Activated CD4-positive, alpha-beta T cell treated with anti-CD3 and anti-CD28 coated beads, Interleukin-2, amount 10 ng/mL, durations not matched to agents 24 days and 14 days (primary cell): ENCODE data around the gene CLDN15. TPM values are rescaled to one million over a fixed set of nuclear protein-coding genes. Genes with fewer than 3 reads are reported as not detected.

Experiments used
- DNase-seq: peaks from one replicate; pipeline ENCODE4 v3.0.0; 2022
- H3K27ac Mint-ChIP-seq: one replicate; pipeline ENCODE4 v1.8.0; 2022; ENCODE audit warnings: mild to moderate bottlenecking, mixed read lengths
- H3K27me3 Mint-ChIP-seq: one replicate; pipeline ENCODE4 v1.8.0; 2022; ENCODE audit warnings: mixed read lengths
- H3K36me3 Mint-ChIP-seq: one replicate; pipeline ENCODE4 v1.8.0; 2022; ENCODE audit warnings: low read depth, mild to moderate bottlenecking, mixed read lengths
- H3K4me1 Mint-ChIP-seq: one replicate; pipeline ENCODE4 v1.8.0; 2021; ENCODE audit warnings: mixed read lengths
- H3K4me3 Mint-ChIP-seq: one replicate; pipeline ENCODE4 v1.8.0; 2022; ENCODE audit warnings: mild to moderate bottlenecking, moderate library complexity, mixed read lengths
- H3K9me3 Mint-ChIP-seq: one replicate; pipeline ENCODE4 v1.8.0; 2021; ENCODE audit warnings: mixed read lengths
- intact Hi-C: fragments of 100-400 bp; cut with micrococcal nuclease; formaldehyde crosslinking; loops from one replicate; pipeline ENCODE4 v1.15.1; 2023
- total RNA-seq: library from RNA; stranded (reverse); gene quantifications from 2 replicates; pipeline ENCODE4 v1.2.3, GENCODE V29; 2022

The CLDN15 gene
- total RNA-seq, 1 donor from 2014 or later: 19.6 TPM

GRCh38 chr7:101220295-101220694, 17.3 kb downstream of the CLDN15 start:
- Mint-ChIP-seq H3K4me1 (peaks cover 35% of the 10 kb centered on the region), H3K27ac (peak overlapping the region; percentile 34), H3K4me3 (no peak overlapping the region), H3K27me3 (no peaks in the 10 kb centered on the region), H3K36me3 (peaks cover 47% of the 10 kb centered on the region), H3K9me3 (no peaks in the 10 kb centered on the region)
- no peak for DNase-seq
- intact Hi-C loops: no loop called here

GRCh38 chr7:101218236-101219125, 19.1 kb downstream of the CLDN15 start:
- H3K4me3 Mint-ChIP-seq: peak overlapping the region; percentile 99

GRCh38 chr7:101217388-101218235, 20.0 kb downstream of the CLDN15 start, which contains the start of the genes PLOD3 and ZNHIT1:
Gene PLOD3, minus strand, starts transcription at chr7:101217581. Its CDS starts 307 bp downstream, at chr7:101217274.
Gene ZNHIT1, plus strand, starts transcription at chr7:101218165. Its CDS starts 31 bp downstream, at chr7:101218196.
- peak within 1 kb of the TSS; percentile 99 for H3K4me3 Mint-ChIP-seq
- peaks cover 37% of the 10 kb centered on the region for H3K4me1 Mint-ChIP-seq
- no peaks in the 10 kb centered on the region for H3K9me3 Mint-ChIP-seq
- intact Hi-C loops: loop anchor here (1.0 to 10.0 kb wide), 3 partner anchors 27 to 67 kb away; no protein-coding TSS in a partner anchor
- no peaks in the 10 kb centered on the region for H3K27me3 Mint-ChIP-seq
- peaks cover 32% of the 10 kb centered on the region for H3K36me3 Mint-ChIP-seq
- H3K27ac Mint-ChIP-seq: peak within 1 kb of the TSS; percentile 91
- DNase-seq: peak; percentile 98

More at GRCh38 chr7:101218236-101219125, 19.1 kb downstream of the CLDN15 start:
- intact Hi-C loops: loop anchor here (1.0 to 10.0 kb wide), 3 partner anchors 26 to 66 kb away; no protein-coding TSS in a partner anchor
- no peaks in the 10 kb centered on the region for H3K9me3 Mint-ChIP-seq
- peaks cover 37% of the 10 kb centered on the region for H3K4me1 Mint-ChIP-seq
- H3K27me3 Mint-ChIP-seq: no peaks in the 10 kb centered on the region
- peaks cover 39% of the 10 kb centered on the region for H3K36me3 Mint-ChIP-seq
- no peak for DNase-seq
- H3K27ac Mint-ChIP-seq: peak overlapping the region; percentile 91

- Mint-ChIP-seq H3K4me3 (peak overlapping the region; percentile 99), H3K4me1 (peaks cover 36% of the 10 kb centered on the region), H3K36me3 (peaks cover 29% of the 10 kb centered on the region), H3K9me3 (no peaks in the 10 kb centered on the region), H3K27ac (peak overlapping the region; percentile 91), H3K27me3 (no peaks in the 10 kb centered on the region)
- no peak for DNase-seq
- intact Hi-C loops: loop anchor here (10.0 kb wide), 1 partner anchor 68 kb away; no protein-coding TSS in a partner anchor
These were observed 20.7 kb downstream of the CLDN15 start for GRCh38 chr7:101216860-101217387.

GRCh38 chr7:101216001-101216859, 21.4 kb downstream of the CLDN15 start:
- peaks cover 31% of the 10 kb centered on the region for H3K4me1 Mint-ChIP-seq
- peak overlapping the region; percentile 99 for H3K4me3 Mint-ChIP-seq
- intact Hi-C loops: loop anchor here (10.0 kb wide), 1 partner anchor 69 kb away; no protein-coding TSS in a partner anchor
- H3K9me3 Mint-ChIP-seq: no peaks in the 10 kb centered on the region
- H3K27ac Mint-ChIP-seq: peak overlapping the region; percentile 71
- DNase-seq: no peak
- H3K27me3 Mint-ChIP-seq: no peaks in the 10 kb centered on the region
- peaks cover 27% of the 10 kb centered on the region for H3K36me3 Mint-ChIP-seq

GRCh38 chr7:101212014-101212413, 25.6 kb downstream of the CLDN15 start:
- Mint-ChIP-seq H3K4me1 (peaks cover 11% of the 10 kb centered on the region), H3K9me3 (no peaks in the 10 kb centered on the region), H3K4me3 (no peak overlapping the region), H3K27ac (no peak overlapping the region), H3K27me3 (no peaks in the 10 kb centered on the region), H3K36me3 (peaks cover 40% of the 10 kb centered on the region)
- DNase-seq: no peak
- intact Hi-C loops: loop anchor here (10.0 kb wide), 1 partner anchor 73 kb away; no protein-coding TSS in a partner anchor

GRCh38 chr7:101211501-101211900, 26.1 kb downstream of the CLDN15 start:
- intact Hi-C loops: loop anchor here (10.0 kb wide), 1 partner anchor 73 kb away; no protein-coding TSS in a partner anchor

GRCh38 chr7:101210143-101210542, 27.5 kb downstream of the CLDN15 start:
- DNase-seq: no peak
- Mint-ChIP-seq H3K36me3 (peaks cover 38% of the 10 kb centered on the region), H3K4me3 (no peak overlapping the region), H3K4me1 (peaks cover 3% of the 10 kb centered on the region), H3K27me3 (no peaks in the 10 kb centered on the region), H3K9me3 (no peaks in the 10 kb centered on the region), H3K27ac (no peak overlapping the region)
- intact Hi-C loops: loop anchor here (10.0 kb wide), 1 partner anchor 75 kb away; no protein-coding TSS in a partner anchor

More at GRCh38 chr7:101211501-101211900, 26.1 kb downstream of the CLDN15 start:
- Mint-ChIP-seq H3K4me3 (no peak overlapping the region), H3K27me3 (no peaks in the 10 kb centered on the region), H3K9me3 (no peaks in the 10 kb centered on the region), H3K4me1 (peaks cover 8% of the 10 kb centered on the region), H3K27ac (no peak overlapping the region), H3K36me3 (peaks cover 39% of the 10 kb centered on the region)
- DNase-seq: no peak

GRCh38 chr7:101208794-101209193, 28.8 kb downstream of the CLDN15 start:
- no peak overlapping the region for H3K27ac Mint-ChIP-seq
- H3K9me3 Mint-ChIP-seq: no peaks in the 10 kb centered on the region
- DNase-seq: no peak
- intact Hi-C loops: no loop called here
- H3K27me3 Mint-ChIP-seq: peaks cover 4% of the 10 kb centered on the region
- H3K36me3 Mint-ChIP-seq: peaks cover 34% of the 10 kb centered on the region
- H3K4me1 Mint-ChIP-seq: peaks cover 5% of the 10 kb centered on the region
- H3K4me3 Mint-ChIP-seq: no peak overlapping the region

GRCh38 chr7:101207459-101207858, 30.1 kb downstream of the CLDN15 start:
- peaks cover 13% of the 10 kb centered on the region for H3K27me3 Mint-ChIP-seq
- no peak overlapping the region for H3K4me3 Mint-ChIP-seq
- peaks cover 31% of the 10 kb centered on the region for H3K36me3 Mint-ChIP-seq
- no peak overlapping the region for H3K27ac Mint-ChIP-seq
- no peak for DNase-seq
- intact Hi-C loops: no loop called here
- H3K4me1 Mint-ChIP-seq: peaks cover 6% of the 10 kb centered on the region
- H3K9me3 Mint-ChIP-seq: no peaks in the 10 kb centered on the region

- peaks cover 6% of the 10 kb centered on the region for H3K4me1 Mint-ChIP-seq
- DNase-seq: no peak
- peaks cover 13% of the 10 kb centered on the region for H3K27me3 Mint-ChIP-seq
- peaks cover 26% of the 10 kb centered on the region for H3K36me3 Mint-ChIP-seq
- no peak overlapping the region for H3K27ac Mint-ChIP-seq
- no peaks in the 10 kb centered on the region for H3K9me3 Mint-ChIP-seq
- no peak overlapping the region for H3K4me3 Mint-ChIP-seq
- intact Hi-C loops: no loop called here
These were observed 30.9 kb downstream of the CLDN15 start for GRCh38 chr7:101206665-101207042.

GRCh38 chr7:101205901-101206664, 31.5 kb downstream of the CLDN15 start:
- peaks cover 25% of the 10 kb centered on the region for H3K36me3 Mint-ChIP-seq
- peaks cover 17% of the 10 kb centered on the region for H3K27me3 Mint-ChIP-seq
- intact Hi-C loops: no loop called here
- H3K27ac Mint-ChIP-seq: no peak overlapping the region
- no peak overlapping the region for H3K4me3 Mint-ChIP-seq
- no peaks in the 10 kb centered on the region for H3K9me3 Mint-ChIP-seq
- no peak for DNase-seq
- peaks cover 6% of the 10 kb centered on the region for H3K4me1 Mint-ChIP-seq
